ENCODE measurements around the gene ZNF827.

ZNF827 gene

DNA sequence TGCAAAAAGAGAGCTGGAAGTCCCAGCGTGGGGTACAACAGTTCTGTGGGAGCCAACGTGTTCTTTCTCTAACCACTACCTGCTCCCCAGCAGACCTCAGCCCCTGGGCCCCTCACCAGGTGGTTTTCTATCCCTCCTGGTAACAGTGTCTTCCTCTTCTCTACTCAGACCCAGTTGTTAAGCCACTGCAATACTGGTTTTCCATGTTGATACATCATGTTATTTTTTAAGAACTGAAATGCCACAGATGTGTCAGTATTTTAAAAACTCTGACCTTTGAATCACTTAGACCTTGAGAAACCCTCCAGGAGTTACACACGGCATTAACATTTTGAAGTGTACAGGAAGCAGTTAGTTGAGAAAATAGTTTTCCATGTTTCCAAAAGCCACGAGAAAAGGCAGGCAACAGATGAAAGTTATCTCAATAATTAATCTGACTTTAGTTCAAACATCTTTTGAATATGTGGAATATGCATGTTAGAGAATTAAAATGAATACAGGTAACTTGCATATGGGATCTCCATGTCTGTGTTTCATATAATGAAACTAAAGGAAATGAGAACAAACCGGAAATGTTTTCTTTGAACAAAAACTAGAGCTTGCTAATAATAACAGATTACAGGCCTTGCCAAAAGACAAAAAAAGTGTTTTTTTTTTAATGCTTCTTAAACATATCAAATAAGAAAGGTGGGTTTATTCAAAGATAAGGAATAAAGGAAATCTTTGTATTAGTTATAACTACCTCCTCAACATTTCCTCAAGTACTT, 108.8 kb downstream of the ZNF827 start:
- no peak for DNase-seq (ENCODE audit: low read depth in 1 of 2, low spot score in 1 of 2)

DNA sequence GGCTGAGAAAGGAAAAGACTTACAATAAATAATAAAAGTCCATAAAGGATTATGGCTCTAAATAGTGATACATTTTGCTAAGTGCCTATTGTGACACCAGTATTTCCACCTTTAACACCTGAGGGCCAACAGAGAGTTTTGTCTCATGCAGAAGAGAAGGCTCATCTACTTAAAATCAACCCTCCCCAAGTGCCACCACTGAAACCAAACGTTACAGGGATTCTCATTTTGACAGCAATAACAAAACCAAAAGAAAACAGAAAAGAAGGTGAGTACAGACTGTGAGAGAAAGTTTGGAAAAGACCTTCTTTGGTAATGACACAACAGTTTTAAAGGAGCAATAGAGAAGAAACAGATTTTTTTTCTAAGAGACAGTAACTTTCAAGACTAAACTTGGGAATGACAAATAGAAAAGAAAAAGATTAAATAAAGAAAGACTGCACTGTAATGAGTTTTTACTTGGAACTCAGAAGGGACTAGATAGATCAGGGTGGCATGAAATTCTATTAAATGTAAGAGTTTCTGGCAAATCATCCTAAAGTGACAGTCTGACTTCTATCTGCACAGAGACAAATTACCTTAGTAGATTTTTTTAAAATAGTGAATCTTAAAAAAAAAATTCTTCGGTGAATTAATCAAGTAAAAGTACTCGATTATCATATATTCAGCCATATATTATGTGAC, 109.7 kb downstream of the ZNF827 start:
- DNase-seq (ENCODE audit: low read depth in 1 of 2, low spot score in 1 of 2) = no peak

DNA sequence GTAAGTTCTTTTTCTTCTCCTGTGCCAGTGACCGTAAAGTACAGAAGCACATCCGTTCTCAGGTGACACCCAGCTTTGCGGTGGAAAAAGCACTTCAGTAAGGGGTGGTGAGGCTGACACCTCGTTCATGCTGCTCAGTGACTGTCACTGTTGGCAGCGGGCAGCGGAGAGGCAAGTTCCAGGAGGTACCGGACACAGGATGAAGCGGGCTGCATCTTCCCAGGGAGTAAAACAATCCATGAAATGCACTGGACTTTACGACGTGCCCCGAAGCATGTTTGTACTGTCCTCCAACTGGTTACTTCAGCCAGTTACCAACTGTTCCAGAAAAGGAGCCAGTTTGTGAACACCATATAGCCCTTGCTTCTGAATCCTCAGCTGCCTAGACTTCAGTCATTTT, 110.7 kb downstream of the ZNF827 start:
- no peak for DNase-seq (ENCODE audit: low read depth in 1 of 2, low spot score in 1 of 2)

DNA sequence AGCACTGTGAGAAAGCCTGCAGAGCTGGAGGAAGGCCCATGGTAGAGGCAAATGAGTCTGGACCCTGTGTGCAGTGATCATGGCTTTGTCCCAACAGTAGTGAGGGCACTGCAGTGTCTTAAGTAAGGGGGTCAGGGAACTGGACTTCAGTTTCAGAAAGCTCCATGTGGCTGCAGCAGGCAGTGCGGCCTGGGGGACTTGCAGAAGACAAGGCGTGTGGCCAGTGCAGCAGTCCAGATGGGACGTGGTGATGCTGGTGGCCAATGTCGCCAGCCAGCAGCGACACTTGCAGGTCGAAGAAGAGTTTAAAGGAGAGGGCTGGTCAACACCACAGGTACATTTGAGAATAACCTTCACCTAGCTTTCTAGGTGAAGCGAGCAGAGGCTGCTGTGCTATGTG, 113.4 kb downstream of the ZNF827 start:
- DNase-seq (ENCODE audit: low read depth in 1 of 2, low spot score in 1 of 2) = no peak

DNA sequence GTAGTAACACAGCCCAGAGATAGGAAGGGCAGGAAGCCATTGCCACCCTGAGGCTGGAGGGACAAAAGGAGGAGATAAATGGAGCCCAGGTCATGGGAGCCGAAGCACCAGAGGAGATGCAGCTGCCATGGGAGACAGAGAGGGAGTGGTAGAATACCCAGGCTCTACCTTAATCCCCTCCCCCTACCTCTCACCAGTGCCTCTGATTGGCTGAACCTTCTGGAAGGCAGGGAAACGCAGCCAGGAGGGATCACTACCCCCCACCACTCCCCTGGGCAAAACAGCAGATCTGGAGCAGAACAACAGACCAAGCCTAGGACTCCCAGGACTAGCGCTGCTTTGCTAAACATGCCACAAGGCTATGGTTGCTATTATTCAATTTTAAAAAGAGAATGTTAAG, 114.2 kb downstream of the ZNF827 start:
- no peak for DNase-seq (ENCODE audit: low read depth in 1 of 2, low spot score in 1 of 2)

DNA sequence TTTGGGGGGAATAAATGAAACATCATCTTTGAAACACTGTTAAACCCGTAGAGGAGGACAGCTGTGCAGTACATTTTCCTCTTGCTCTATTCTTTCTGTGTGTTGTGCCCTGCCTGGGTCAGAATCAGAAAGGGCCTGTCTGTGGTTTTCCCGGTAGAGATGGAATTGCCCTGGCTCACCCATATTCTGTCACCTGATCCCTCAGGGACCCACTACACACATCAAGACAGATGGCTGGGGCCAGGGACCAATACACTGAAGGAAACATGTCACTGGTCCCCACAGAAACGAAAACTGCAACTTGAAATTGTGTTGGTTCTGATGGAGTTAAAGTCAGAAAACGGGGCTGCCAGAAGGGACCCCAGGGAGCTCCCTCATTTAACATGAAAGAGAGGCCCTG, 114.9 kb downstream of the ZNF827 start:
- DNase-seq (ENCODE audit: low read depth in 1 of 2, low spot score in 1 of 2) = no peak

DNA sequence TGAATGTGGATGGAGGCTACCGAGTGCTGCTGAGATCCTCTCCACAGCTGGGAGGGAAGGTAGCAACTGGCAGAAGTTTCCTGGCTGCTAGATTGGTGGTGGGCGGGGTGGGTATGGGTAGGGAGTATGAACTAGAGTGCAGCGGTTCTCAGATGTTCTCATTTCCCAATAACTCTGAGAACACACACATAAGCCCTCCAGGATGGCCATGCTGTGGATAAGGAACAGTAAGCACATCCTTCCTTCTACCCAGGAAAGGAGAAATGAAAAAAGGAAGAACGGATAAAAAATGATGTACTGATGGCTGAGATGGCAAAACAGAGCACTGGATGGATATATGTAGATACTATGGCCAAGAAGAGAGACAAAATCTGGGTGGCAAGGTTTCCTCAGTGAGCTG, 116.0 kb downstream of the ZNF827 start:
- DNase-seq (ENCODE audit: low read depth in 1 of 2, low spot score in 1 of 2) = no peak

DNA sequence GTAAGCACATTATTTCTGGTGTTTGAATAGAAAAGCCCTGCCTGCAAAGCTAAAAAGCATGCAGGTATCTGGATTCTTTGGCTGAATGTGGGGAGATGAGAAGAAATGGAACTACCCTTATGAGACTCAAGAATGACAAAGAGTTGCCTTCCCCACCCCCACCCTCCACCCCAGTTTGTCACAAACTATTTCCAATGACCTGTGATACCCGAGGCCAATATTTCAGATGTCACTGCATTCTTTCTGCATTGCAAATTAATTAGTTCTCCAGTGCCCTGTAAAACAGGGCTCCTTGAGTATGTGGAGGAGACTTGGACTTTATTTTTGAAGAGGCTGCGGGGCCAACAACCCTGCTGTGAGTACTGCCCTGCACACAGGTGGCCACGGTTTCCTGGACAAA, 116.4 kb downstream of the ZNF827 start:
- DNase-seq (ENCODE audit: low read depth in 1 of 2, low spot score in 1 of 2) = no peak

DNA sequence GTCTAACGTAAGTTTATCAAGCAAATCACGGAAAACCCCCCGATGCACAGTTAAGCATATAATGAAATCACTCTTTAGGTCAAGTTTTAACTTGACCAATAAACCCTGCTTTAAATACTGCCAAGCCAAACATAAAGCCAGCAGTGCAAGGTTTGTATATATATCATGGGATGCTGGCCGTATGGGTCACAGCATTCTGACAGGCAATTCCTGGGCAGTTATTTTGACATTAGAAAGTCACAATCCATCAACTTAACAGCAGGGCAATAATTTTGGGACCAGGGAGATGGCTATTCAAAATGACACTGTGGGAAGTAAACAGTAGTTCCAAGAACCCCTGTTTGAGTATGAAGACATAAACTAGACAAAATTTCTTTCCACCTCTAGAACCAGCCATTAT, 116.9 kb downstream of the ZNF827 start:
- DNase-seq (ENCODE audit: low read depth in 1 of 2, low spot score in 1 of 2) = no peak

DNA sequence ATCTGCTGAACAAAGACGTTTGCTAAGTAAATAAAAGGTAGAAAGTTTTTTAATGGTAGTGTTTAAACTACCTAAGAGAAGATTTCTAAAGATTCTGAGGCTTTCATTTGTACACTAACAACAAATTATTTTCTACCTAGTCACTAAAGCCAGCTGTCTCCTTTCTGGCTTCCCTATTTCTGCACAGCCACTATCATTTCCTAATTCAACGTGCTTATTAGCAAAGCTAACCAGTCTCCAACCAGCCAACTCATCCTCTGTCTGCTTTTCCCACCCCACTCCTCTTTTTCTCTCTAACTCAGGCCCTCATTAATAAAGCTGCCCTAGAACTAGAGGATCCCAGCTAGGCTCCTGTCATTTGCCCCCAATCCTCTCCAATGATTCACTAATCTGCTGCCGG, 118.2 kb downstream of the ZNF827 start:
- DNase-seq (ENCODE audit: low read depth in 1 of 2, low spot score in 1 of 2) = no peak

DNA sequence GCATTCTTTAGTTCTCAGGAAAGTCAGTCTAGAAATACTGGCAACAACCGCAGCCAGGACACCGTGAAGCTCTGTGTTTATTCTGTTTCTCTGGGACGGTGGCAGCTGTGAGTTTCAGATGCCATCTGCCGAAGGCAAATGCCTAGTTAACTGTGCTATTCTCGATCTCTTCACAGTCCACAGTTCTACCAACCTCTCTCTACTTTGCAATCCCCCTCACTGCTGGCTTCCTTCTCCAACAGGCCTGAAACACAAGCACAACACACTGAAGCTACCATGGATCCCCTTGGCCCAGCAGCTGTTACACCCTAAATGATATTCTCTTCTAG, 118.8 kb downstream of the ZNF827 start:
- no peak for DNase-seq (ENCODE audit: low read depth in 1 of 2, low spot score in 1 of 2)

DNA sequence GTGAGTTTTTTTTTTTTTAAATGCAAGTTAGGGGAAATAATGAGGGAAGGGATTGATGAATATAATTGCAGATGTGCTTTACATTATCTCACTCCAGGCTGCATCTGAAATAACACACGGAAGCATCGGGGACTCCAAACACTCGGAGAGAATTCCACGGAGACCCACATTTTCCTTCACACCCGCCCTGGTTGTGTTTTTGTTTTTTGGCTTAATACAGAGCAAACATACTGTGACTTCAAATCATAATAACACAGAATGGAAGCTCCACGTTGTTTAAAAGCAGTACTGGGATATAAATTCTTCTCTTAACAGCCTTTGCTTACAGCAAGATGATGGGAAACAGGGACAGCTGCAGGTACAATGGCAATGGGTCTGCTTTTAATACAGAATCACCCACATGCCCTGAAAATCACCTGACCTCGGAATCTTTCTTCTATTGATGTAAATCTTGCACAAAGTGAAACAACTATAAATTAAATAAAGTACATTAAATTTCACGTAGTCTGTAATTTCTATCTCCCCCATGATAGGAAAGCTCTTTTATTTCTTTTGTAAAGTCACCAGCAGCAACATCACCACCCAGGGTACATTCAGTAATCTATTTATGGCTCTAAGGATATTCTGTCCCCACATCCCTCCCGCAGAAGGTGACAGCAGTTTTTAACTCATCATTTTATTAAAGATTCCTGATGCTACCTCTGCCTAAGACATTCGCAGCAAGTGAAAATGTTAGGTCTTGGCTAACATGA, 119.3 kb downstream of the ZNF827 start:
- DNase-seq (ENCODE audit: low read depth in 1 of 2, low spot score in 1 of 2) = no peak

DNA sequence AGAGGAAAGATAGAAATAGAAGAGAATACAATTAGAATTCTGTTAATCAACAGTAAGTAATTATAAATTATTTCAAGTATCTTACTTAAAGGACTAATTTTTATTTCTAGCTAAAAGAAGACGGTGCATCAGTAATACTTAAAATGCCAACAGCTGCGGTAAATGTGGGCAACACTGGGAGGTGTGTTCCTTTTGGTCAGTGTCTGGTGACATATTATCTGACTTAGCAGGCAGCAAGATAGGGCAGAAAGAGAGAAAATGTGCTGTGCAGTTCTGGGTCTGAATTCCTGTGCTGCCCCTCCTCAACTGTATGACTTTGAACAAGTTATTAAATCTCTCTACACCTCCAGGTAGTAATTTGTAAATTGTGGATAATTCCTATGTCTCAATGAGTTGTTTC, 120.6 kb downstream of the ZNF827 start:
- DNase-seq (ENCODE audit: low read depth in 1 of 2, low spot score in 1 of 2) = no peak

DNA sequence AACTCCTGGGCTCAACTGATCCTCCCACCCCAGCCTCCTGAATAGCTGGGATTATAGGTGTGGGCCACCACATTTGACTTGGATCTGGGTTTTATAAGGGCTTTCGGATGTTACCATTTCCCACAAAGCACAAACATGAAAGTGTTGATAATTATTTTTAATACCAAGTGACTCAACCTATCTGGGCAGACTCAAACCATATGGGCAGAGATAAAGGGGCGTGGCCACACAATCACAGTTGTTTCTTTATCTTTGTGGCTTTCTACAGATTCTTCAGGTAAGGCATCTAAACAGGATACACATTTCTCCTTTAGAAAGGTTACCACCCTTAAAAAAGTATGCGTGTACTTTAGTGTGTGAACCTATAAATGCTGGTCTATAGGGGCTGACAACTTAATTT, 122.5 kb downstream of the ZNF827 start:
- DNase-seq (ENCODE audit: low read depth in 1 of 2, low spot score in 1 of 2) = no peak

DNA sequence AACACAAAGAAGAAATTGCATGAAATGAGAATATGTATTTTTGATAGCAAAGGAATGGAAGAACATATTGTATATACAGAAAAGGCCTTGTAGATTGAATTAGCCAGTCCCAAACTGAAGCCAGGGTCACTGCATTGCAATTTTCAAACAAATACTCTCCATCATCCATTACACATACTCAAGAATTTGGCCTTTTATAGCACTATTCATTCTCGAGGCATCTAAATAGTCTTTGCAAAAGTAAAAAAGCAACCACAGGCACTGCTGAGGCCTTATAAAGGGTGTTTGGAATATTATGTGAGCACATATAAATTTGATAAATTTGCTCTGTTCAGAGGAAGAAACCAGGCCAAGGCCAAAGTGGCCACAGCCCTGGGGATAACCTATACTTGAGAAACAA, 123.0 kb downstream of the ZNF827 start:
- DNase-seq (ENCODE audit: low read depth in 1 of 2, low spot score in 1 of 2) = no peak

DNA sequence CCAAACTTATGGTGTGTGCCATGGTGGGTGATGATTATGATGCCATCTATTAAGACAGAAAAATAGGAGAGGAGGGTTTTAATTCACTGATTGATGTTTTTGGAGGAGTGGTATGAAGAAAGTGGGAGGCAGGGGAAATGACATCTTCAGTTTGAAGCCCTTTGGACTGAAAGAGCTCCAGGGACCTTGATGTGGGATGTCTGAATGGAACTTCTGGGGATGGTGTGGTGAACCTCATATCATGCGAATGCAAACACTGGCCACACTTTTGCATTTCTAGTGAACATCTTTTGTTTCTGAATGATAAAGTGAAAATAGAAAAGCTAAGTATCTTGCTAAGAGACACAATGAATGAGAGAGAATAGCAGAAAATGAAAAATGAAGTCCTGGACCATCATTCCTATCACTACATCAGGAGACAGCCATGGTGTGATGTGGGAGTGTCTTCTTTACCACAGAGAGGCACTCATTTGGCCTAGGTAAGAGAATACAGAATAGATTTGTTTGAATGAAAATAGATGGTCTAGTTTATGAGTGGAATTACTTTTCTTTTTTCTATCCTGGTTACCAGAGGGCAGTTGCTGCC, 123.5 kb downstream of the ZNF827 start:
- DNase-seq (ENCODE audit: low read depth in 1 of 2, low spot score in 1 of 2) = no peak

DNA sequence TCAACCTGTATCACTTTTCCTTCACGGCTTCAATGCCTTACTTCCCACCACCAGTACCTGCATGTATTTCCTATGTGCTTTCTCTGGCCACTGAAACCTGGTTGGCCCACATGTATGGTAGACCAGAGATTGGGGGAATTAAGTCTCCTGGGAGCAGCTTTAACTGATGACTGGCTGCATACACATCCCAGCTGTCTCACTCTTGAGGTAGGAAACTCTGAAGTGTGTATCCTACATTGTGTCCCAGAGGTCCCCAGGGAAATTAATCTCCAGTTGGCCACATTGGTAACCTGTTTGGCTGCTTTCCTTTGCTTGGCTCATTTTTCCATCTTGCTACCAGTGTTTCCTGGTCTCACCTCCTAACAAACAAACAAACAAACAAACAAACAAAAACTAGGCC, 124.4 kb downstream of the ZNF827 start:
- DNase-seq (ENCODE audit: low read depth in 1 of 2, low spot score in 1 of 2) = no peak

DNA sequence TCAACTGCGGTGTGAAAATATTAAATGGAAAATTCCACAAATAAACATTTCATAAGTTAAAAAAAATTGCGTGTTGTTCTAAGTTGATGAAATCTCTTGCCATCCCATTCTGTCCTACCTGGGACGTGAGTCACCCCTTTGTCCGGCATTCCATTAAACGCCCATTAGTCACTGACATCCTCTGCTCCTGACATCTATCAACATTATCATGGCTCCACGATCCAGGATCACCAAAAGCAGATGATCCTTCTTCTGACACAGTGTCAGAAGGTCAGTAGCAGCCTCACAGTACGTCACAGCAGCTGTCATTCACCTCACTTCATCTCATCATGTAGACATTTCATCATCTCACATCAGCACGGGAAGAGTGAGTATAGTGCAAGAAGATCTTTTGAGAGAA, 125.7 kb downstream of the ZNF827 start:
- no peak for DNase-seq (ENCODE audit: low read depth in 1 of 2, low spot score in 1 of 2)

DNA sequence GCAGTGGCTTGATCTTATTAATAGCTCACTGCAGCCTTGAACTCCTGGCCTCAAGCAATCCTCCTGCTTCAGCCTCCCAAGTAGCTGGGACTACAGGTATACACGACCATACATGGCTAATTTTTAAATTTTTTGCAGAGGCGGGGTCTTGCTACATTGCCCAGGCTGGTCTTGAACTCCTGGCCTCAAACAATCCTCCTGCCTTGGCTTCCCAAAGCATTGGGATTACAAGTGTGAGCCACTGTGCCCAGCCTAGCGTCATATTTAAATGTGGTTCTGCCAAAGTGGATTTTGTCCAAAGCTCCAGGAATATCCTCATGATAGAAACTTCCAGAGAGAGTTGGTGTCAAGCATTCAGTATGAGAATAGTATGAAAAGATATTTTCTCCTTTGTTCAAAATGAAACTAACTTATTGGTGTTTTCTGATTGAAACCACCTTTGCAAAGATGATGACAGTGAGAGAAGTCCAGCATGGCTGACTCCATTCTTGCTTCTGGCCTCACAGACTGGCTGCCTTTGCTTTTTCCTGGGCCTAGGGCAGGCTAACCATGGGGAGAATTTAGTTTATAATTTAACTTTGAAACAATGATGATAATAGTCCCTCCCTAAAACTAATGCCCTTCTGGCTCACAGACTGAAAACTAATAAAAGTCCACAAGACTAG, 129.6 kb downstream of the ZNF827 start:
- no peak for DNase-seq (ENCODE audit: low read depth in 1 of 2, low spot score in 1 of 2)

DNA sequence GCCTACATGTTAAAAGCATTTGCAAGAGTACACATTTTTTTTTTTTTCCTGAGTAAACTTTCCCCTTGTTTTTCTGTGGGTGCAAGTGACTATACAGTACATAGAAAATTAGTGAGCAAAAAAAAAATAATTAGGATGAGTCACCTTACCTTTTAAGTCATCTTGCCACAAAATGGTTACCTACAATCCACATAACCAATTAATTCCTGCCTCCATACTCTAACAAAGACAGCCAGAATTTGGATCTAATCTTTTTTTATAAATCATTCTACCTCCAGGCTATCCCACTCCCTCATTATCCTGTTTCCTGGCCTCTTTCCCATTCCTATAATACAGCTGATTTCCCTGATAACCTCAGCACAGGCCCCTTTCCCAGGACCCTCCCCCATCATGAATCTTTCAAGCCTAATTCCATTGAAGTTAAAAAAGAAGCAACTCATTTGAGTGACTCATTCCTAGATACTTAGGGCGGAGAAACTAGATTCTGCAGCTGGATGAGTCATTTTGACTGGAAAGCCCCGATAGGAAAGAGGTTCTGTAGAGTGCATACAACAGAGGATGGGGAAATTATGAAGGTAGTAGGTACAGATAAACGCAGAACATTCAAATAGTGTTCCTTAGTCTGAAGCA, 130.5 kb downstream of the ZNF827 start:
- peak in 1 of 2 donors; percentile 17 for DNase-seq (ENCODE audit: low read depth in 1 of 2, low spot score in 1 of 2)

DNA sequence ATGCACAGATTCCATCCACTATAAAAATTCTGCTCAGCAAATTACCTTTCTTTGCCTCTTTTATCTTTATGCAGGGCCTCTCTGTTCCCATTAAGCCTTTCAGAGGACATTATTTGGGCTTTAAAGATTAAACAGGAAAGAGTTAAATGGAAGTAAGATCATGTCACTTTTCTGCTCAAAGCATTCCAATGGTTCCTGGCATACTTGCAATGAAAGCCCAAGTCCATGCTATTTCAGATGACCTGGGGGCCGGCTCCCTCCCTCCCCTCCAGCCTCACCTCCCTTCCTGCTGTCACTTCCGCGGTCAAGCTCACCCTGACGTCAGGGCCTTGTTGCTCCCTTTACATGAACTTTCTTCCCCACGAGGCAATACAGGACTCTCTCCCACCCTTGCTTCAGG, 133.1 kb downstream of the ZNF827 start:
- DNase-seq (ENCODE audit: low read depth in 1 of 2, low spot score in 1 of 2) = no peak

Measured in activated T-helper 1 cell treated with anti-CD3 and anti-CD28 coated beads, Interleukin-2, amount 50 U/mL, for 16 hours (primary cell).